ENCODE results near the gene SATL1. TPM values are rescaled to one million over a fixed set of nuclear protein-coding genes. Genes with fewer than 3 reads are reported as not detected.
"Not testable (repeated sequence)": the region's sequence is repeated elsewhere in the genome, so short reads cannot be mapped to it uniquely, and the experiment has no call there.

Gene SATL1, protein sequence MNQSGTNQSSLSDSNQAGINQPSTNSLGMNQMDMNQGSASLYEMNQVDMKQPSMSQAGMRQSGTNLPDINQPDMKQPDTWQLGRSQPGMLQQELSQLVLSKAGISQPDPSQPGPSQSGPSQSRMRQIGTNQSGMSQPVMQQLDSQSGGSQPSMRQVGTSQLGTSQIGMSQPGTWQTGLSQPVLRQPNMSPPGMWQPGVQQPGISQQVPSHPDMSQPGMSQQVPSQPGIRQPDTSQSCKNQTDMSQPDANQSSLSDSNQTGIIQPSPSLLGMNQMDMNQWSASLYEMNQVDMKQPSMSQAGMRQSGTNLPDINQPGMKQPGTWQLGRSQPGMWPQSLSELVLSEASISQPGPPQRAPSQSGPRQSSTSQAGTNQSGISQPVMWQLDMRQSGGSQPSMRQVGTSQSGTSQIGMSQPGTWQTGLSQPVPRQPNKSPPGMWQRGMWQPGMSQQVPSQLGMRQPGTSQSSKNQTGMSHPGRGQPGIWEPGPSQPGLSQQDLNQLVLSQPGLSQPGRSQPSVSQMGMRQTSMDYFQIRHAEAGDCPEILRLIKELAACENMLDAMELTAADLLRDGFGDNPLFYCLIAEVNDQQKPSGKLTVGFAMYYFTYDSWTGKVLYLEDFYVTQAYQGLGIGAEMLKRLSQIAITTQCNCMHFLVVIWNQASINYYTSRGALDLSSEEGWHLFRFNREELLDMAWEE
- not detected in 2 replicates for total RNA-seq
- polyA plus RNA-seq (2012): not detected

DNA sequence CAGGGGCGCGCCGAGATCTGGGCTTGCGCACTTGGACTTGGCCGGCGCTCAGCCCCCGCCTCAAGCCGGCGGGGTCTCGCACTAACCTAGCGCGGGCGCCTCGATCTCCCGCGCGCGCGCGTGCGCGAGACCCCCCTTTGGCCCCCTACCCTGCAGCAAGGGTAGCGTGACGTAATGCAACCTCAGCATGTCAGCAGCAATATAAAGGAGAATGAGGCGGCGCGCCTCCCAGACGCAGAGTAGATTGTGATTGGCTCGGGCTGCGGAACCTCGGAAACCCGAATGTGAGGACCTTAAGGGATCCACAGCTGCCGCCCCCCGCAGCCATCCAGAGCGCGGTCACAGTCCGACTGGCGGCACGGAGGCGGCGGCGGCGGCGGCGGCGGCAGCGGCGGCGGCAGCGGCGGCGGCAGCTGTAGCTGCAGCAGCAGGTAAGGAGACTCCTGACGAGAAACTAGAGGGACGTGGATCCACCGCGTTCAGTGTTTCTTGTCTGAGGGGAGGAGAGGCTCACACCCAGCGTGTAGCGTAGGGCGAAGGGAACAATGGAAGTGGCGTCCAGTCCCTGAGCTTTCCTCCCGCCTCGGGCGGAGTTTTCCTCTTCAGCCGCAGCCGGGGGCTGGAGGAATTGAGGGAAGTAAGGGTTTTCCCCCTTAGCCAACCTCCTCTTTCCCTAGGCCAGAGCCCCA lies at the start of gene SATL1, which contains the start of gene ZNF711:
Gene SATL1, minus strand, starts transcription at position 19 of the 689 bp plus-strand sequence. CDS start 134,811 bp downstream, outside the sequence.
Gene ZNF711, plus strand, starts transcription at position 231 of the 689 bp plus-strand sequence. CDS start 3,582 bp downstream, outside the sequence.
- DNase-seq (ENCODE audit: low read depth): peak; percentile 45

- DNase-seq (ENCODE audit: low read depth): no peak
Measured at GRCh38 chrX:85288992-85289723, 45.6 kb upstream of the SATL1 start.

- DNase-seq (ENCODE audit: low read depth): not testable (repeated sequence)
Measured at GRCh38 chrX:85285286-85285685, 41.7 kb upstream of the SATL1 start.

GRCh38 chrX:85244450-85245211 lies 1.1 kb upstream of the SATL1 start:
- DNase-seq (ENCODE audit: low read depth): peak; percentile 5

DNA sequence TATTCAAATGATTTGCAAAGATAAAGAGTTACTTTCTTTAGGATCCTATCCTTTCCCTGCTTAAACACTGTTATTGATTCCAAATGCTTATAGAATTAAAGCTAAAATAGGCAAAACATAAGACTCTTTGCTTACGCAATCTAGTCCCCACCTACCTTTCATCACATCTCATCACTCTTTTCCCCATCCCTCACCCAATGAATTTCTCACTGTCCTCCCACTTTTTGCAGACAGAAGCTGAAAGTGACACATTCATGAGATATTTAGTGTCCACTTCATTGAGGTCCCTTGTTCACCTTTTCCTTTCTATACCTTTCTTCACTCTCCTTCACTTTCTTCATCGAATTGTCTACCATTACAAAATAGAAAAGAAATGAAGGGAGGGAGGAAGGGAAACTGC lies 424 bp downstream of the SATL1 start:
- no peak for DNase-seq (ENCODE audit: low read depth)

- no peak for DNase-seq (ENCODE audit: low read depth)
Measured at GRCh38 chrX:85223359-85223758, 20.2 kb downstream of the SATL1 start.

DNA sequence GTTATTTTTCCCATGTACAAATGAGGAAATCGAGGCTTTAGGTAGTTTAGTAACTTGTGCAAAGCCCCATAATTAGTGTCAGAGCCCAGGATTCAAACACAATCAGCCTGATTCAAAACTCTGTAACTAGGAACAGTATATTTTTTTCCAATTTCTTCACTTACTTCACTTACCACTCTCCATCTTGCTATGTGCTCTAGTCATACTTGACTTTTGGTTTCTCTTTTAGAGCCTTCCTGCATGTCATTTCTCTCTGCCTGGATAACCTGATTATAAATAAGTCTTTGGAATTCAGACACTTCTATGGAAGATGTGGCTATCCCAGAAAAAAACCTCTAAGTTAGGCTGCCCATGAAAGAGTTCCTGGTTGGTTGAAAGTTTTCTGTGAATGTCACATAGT lies 22.2 kb downstream of the SATL1 start:
- DNase-seq (ENCODE audit: low read depth): no peak

- no peak for DNase-seq (ENCODE audit: low read depth)
Measured at GRCh38 chrX:85215946-85216345, 27.6 kb downstream of the SATL1 start.

DNA sequence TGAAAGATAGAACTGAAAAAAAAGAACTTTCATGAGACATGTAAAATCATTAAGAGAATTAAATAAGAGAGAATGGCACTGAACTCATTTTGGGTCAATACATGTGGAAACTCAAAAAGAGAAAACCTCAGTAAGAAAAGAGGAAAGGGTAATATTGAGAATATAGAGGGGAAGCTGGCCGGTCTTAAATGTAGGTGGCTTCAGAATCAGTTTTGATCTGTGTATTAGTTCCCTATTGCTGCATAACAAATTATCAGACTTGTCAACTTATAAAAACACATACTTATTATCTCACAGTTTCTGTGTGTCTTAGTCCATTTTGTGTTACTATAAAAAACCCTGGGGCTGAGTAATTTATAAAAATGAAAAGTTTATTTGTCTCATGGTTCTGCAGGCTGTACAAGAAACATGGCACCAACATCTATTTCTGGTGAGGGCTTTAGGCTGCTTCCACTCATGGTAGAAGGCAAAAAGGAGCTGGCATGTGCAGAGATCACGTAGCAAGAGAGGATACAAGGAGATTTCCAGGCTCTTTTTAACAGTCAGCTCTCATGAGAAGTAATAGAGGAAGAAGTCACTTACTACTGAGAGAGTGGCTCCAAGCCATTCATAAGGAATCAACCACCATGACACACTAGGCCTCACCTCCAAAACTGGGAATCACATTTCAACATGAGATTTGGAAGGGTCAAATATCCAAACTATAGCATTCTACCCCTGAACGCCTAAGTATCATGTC lies 29.6 kb downstream of the SATL1 start:
- no peak for DNase-seq (ENCODE audit: low read depth)

GRCh38 chrX:85203461-85203970 lies 40.1 kb downstream of the SATL1 start:
- no peak for DNase-seq (ENCODE audit: low read depth)

DNA sequence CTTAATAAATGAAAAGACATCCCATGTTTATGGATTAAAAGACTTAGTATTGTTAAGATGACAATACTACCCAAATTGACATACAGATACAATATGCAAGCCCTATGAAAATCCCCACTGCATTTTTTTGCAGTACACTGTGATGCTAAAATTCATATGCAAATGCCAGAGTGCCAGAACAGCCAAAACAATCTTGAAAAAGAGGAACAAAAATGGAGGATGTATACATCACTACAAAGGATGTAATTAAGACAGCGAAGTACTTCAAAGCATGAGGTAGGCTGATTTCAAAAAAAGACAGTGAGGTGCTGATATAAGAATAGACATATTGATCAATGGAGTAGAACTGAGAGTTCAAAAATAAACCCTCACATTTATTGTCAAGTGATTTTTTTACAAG lies 47.3 kb downstream of the SATL1 start:
- no peak for DNase-seq (ENCODE audit: low read depth)

- no peak for DNase-seq (ENCODE audit: low read depth)
Measured at GRCh38 chrX:85159644-85160043, 83.9 kb downstream of the SATL1 start.

DNA sequence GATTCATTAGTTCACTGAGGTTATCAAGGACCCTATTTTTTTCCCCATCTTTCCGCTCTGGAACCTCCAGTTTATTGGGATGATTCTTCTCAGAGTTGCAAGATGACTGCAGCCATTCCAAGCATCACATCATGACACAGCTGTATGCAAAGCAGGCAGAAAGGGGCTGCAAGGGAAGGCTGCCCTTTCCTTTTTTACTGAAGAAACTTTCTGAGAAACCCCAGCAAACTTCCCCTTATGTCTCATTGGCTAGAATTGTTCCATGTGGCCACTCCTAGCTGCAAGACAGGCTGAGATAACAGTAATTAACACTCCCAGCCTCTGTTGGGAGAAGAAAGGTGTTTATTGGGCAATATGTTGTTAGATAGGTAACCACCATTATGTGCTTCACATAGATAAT lies 102.6 kb downstream of the SATL1 start:
- no peak for DNase-seq (ENCODE audit: low read depth)

DNA sequence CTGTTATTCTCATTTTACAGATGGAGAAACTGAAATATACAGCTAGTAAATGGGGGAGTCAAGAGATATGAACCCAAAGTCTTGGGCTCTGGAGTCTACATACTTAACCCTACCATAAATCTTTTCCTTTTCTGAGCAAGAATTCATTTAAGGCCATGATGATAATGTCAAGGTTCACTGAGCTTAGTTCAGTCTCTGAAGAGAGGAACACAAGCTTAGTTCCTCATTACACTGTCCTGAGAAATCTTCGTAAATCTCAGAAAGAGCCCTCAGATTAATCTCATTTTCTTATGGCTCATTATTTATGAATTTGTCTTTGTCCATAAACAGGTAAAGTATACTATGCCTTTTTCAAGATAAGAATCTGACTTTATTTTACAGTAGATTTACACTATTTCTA lies 104.2 kb downstream of the SATL1 start:
- DNase-seq (ENCODE audit: low read depth): no peak

GRCh38 chrX:85136409-85136808 lies 107.2 kb downstream of the SATL1 start:
- DNase-seq (ENCODE audit: low read depth): no peak

DNA sequence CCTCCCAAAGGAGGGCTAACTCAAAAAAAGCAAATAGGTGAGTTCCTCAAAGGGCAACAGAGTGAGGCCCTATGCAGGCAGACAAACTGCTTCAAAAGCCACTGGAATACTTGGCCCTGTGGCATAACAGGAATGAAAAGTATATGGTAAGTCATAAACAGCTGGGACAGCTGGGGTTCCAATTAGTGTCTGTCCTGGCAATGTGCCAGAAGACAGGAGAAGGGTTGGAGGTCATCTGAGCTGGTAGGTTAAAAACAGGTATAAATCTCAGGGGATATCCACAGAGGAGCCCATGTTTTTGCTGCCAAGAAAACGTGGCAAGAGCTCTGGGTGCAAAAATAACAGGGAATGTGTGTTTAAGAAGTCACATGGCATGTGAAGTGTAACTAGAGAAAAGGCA lies 128.3 kb downstream of the SATL1 start:
- DNase-seq (ENCODE audit: low read depth): no peak

- no peak for DNase-seq (ENCODE audit: low read depth)
Measured at GRCh38 chrX:85114776-85115175, 128.8 kb downstream of the SATL1 start.

GRCh38 chrX:85114171-85114570 lies 129.4 kb downstream of the SATL1 start:
- DNase-seq (ENCODE audit: low read depth): no peak

DNA sequence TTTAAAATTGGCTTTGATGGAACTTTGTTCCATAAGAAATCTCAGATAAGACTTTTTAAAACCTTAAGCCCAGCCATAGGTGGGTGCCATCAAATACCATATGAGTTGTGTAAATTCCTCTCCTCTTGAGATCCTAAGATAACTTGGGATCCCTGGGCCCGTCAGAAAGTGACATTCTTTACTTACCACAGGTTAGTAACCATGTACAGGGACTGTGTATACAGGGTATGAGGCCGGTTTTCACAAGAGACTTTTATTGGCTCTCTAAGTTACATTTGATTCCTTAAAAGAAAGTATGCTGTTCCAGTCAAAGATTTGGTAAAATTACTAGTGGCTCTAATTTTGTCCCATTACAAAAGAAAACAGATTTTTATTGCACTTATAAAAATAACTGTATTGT lies 129.8 kb downstream of the SATL1 start:
- DNase-seq (ENCODE audit: low read depth): no peak
